ENCODE results near the gene ZBTB16.

- TF ChIP-seq CTCF (IDR thresholded peaks at IDR 0.05) (no peak), POLR2A (IDR thresholded peaks at IDR 0.05) (no peak)
These were observed 182.5 kb downstream of the ZBTB16 start for GRCh38 chr11:114242032-114242431.

Measured in esophagus squamous epithelium (tissue), 4 donors.